Measurements from ENCODE around the gene CLMP. TPM values are rescaled to one million over a fixed set of nuclear protein-coding genes. Genes with fewer than 3 reads are reported as not detected.
A peak's percentile ranks its signal among the peaks of the same experiment; 100 is the strongest.

The CLMP gene
- polyA plus RNA-seq, 2 of the 4 experiments (the other 2 are of a cell fraction), result 15.7 to 17.1 TPM

GRCh38 chr11:123020968-123021367 lies 174.1 kb downstream of the CLMP start:
- Histone ChIP-seq H3K4me3 (no peak overlapping the region), H3K9me3 (no peaks in the 10 kb centered on the region), H3K4me2 (no peak overlapping the region), H3K27ac (no peak overlapping the region), H3K4me1 (no peaks in the 10 kb centered on the region)
- 8% methylated on average over 2 of the region's 2 CpGs for WGBS (ENCODE audit: missing lambda C conversion rate)
- TF ChIP-seq HOXB13 (CRISPR knock-in tag; IDR thresholded peaks at IDR 0.05; ENCODE audit: low read depth), result no peak
- no peak for TF ChIP-seq MYC (IDR thresholded peaks at IDR 0.05; ENCODE audit: borderline replicate concordance, low read length)
- TF ChIP-seq BHLHE40 (IDR thresholded peaks at IDR 0.05; ENCODE audit: low read depth, low read length), result no peak
- TF ChIP-seq JUN (IDR thresholded peaks at IDR 0.05), result no peak
- no peak for TF ChIP-seq RNF2 (IDR thresholded peaks at IDR 0.05; ENCODE audit: borderline replicate concordance, low read depth)
- no peak for TF ChIP-seq RFX5 (IDR thresholded peaks at IDR 0.05)
- no peak for TF ChIP-seq E2F6 (IDR thresholded peaks at IDR 0.05; ENCODE audit: borderline replicate concordance, low read depth)
- peak; percentile 46 for TF ChIP-seq SMC3 (IDR thresholded peaks at IDR 0.05)
- TF ChIP-seq CHD4 (IDR thresholded peaks at IDR 0.05; ENCODE audit: borderline replicate concordance), result no peak
- TF ChIP-seq RCOR1 (IDR thresholded peaks at IDR 0.05; ENCODE audit: low read depth, low read length), result no peak
- TF ChIP-seq, protein P1, sequence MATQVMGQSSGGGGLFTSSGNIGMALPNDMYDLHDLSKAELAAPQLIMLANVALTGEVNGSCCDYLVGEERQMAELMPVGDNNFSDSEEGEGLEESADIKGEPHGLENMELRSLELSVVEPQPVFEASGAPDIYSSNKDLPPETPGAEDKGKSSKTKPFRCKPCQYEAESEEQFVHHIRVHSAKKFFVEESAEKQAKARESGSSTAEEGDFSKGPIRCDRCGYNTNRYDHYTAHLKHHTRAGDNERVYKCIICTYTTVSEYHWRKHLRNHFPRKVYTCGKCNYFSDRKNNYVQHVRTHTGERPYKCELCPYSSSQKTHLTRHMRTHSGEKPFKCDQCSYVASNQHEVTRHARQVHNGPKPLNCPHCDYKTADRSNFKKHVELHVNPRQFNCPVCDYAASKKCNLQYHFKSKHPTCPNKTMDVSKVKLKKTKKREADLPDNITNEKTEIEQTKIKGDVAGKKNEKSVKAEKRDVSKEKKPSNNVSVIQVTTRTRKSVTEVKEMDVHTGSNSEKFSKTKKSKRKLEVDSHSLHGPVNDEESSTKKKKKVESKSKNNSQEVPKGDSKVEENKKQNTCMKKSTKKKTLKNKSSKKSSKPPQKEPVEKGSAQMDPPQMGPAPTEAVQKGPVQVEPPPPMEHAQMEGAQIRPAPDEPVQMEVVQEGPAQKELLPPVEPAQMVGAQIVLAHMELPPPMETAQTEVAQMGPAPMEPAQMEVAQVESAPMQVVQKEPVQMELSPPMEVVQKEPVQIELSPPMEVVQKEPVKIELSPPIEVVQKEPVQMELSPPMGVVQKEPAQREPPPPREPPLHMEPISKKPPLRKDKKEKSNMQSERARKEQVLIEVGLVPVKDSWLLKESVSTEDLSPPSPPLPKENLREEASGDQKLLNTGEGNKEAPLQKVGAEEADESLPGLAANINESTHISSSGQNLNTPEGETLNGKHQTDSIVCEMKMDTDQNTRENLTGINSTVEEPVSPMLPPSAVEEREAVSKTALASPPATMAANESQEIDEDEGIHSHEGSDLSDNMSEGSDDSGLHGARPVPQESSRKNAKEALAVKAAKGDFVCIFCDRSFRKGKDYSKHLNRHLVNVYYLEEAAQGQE (IDR thresholded peaks at IDR 0.05), result no peak
- TF ChIP-seq, protein P2, sequence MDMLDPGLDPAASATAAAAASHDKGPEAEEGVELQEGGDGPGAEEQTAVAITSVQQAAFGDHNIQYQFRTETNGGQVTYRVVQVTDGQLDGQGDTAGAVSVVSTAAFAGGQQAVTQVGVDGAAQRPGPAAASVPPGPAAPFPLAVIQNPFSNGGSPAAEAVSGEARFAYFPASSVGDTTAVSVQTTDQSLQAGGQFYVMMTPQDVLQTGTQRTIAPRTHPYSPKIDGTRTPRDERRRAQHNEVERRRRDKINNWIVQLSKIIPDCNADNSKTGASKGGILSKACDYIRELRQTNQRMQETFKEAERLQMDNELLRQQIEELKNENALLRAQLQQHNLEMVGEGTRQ (IDR thresholded peaks at IDR 0.05), result no peak
- TF ChIP-seq POLR2AphosphoS2 (conservative IDR thresholded peaks at IDR 0.05; ENCODE audit: low read length), result no peak
- no peak for TF ChIP-seq HDAC2 (IDR thresholded peaks at IDR 0.05)
- TF ChIP-seq CBX8 (IDR thresholded peaks at IDR 0.05), result no peak
- TF ChIP-seq RAD21 (conservative IDR thresholded peaks at IDR 0.05 in 1 of 2, IDR thresholded peaks at IDR 0.05 in 1 of 2), result peak; percentile 52 to 65
- TF ChIP-seq RARB (CRISPR knock-in tag; IDR thresholded peaks at IDR 0.05), result no peak
- no peak for TF ChIP-seq ZNF302 (CRISPR knock-in tag; IDR thresholded peaks at IDR 0.05)
- peak; percentile 53 for TF ChIP-seq CTCF (IDR thresholded peaks at IDR 0.05)
- TF ChIP-seq EHF (CRISPR knock-in tag; IDR thresholded peaks at IDR 0.05), result no peak
- TF ChIP-seq MAFK (IDR thresholded peaks at IDR 0.05; ENCODE audit: partially characterized antibody), result no peak
- peak; percentile 84 to 91; a peak in 5 of 6 replicates for ATAC-seq
- POLR2A ChIA-PET, result interaction anchor here (0.7 kb wide), 1 partner anchor 34 kb away, joined by 8 read pairs; no protein-coding TSS in a partner anchor
- DNase-seq (ENCODE audit: low read depth in 1 of 2, low spot score in 1 of 2), result peak; percentile 54 to 77
- FAIRE-seq, result no peak
- CTCF ChIA-PET, result interaction anchor here (0.5 to 10.7 kb wide), 28 partner anchors 10 to 441 kb away, joined by 3 to 177 read pairs (median 4); no protein-coding TSS in a partner anchor

Small RNAs within 50 kb of the gene (small RNA-seq; reads per million reads assigned to genes)
- gene RPL31P47, result 0 reads per million in 6 experiments
- gene SNORD14C, result 0 reads per million in 6 experiments
- gene SNORD14D, result 0 reads per million in 6 experiments
- gene SNORD14E, result 48.3 to 2,111 (median 337) reads per million in 6 experiments

Other genes starting within 250 kb of the CLMP start
- not detected in 2 replicates for gene BSX, start 213.4 kb downstream of the CLMP start, polyA plus RNA-seq (2011; rRNA removed)
- not detected in 3 replicates for gene BSX, start 213.4 kb downstream of the CLMP start, polyA plus RNA-seq (2017; fragmentation: RNase III; extraction: RNeasy Plus Mini Kit Qiagen cat#74134 plus additional on column Dnase treatment)
- gene HSPA8, start 133.1 kb downstream of the CLMP start, polyA plus RNA-seq (2011; rRNA removed), result 1,869 and 3,170 TPM in 2 replicates
- gene HSPA8, start 133.1 kb downstream of the CLMP start, polyA plus RNA-seq (2017; fragmentation: RNase III; extraction: RNeasy Plus Mini Kit Qiagen cat#74134 plus additional on column Dnase treatment), result 1,648 to 2,282 TPM (median 2,091 TPM) in 3 replicates
- 108 and 113 TPM in 2 replicates for gene GRAMD1B, start 235.0 kb upstream of the CLMP start, polyA plus RNA-seq (2011; rRNA removed)
- 38.4 to 55.5 TPM (median 48.9 TPM) in 3 replicates for gene GRAMD1B, start 235.0 kb upstream of the CLMP start, polyA plus RNA-seq (2017; fragmentation: RNase III; extraction: RNeasy Plus Mini Kit Qiagen cat#74134 plus additional on column Dnase treatment)